ENCODE results near the gene ENOX1. TPM values are rescaled to one million over a fixed set of nuclear protein-coding genes. Genes with fewer than 3 reads are reported as not detected.

Gene ENOX1
- total RNA-seq, 1 donor from 2014 or later = 2.0 TPM

- Mint-ChIP-seq H3K4me3 (ENCODE audit: unreplicated experiment) (no peak overlapping the region), H3K9me3 (ENCODE audit: low read depth) (no peaks in the 10 kb centered on the region), H3K27ac (ENCODE audit: unreplicated experiment) (no peak overlapping the region), H3K36me3 (ENCODE audit: low read depth) (no peaks in the 10 kb centered on the region), H3K4me1 (ENCODE audit: low read depth) (peaks cover 3% of the 10 kb centered on the region), H3K27me3 (ENCODE audit: low read depth) (no peaks in the 10 kb centered on the region)
- no peak for DNase-seq (ENCODE audit: low spot score)
- TF ChIP-seq CTCF (IDR thresholded peaks at IDR 0.05) = no peak
Observed at GRCh38 chr13:43408274-43408673, 378.5 kb downstream of the ENOX1 start.

GRCh38 chr13:43407023-43407581, 379.7 kb downstream of the ENOX1 start:
- no peak for TF ChIP-seq CTCF (IDR thresholded peaks at IDR 0.05)
- Mint-ChIP-seq H3K4me3 (ENCODE audit: unreplicated experiment) (no peak overlapping the region), H3K36me3 (ENCODE audit: low read depth) (no peaks in the 10 kb centered on the region), H3K27ac (ENCODE audit: unreplicated experiment) (no peak overlapping the region), H3K9me3 (ENCODE audit: low read depth) (no peaks in the 10 kb centered on the region), H3K4me1 (ENCODE audit: low read depth) (peaks cover 3% of the 10 kb centered on the region), H3K27me3 (ENCODE audit: low read depth) (no peaks in the 10 kb centered on the region)
- no peak for DNase-seq (ENCODE audit: low spot score)

GRCh38 chr13:43405457-43405856, 381.3 kb downstream of the ENOX1 start:
- no peak for TF ChIP-seq CTCF (IDR thresholded peaks at IDR 0.05)
- Mint-ChIP-seq H3K27me3 (ENCODE audit: low read depth) (no peaks in the 10 kb centered on the region), H3K9me3 (ENCODE audit: low read depth) (no peaks in the 10 kb centered on the region), H3K4me1 (ENCODE audit: low read depth) (peaks cover 3% of the 10 kb centered on the region), H3K27ac (ENCODE audit: unreplicated experiment) (no peak overlapping the region), H3K36me3 (ENCODE audit: low read depth) (no peaks in the 10 kb centered on the region), H3K4me3 (ENCODE audit: unreplicated experiment) (no peak overlapping the region)
- no peak for DNase-seq (ENCODE audit: low spot score)

- no peaks in the 10 kb centered on the region for H3K27me3 Mint-ChIP-seq (ENCODE audit: low read depth)
- no peak overlapping the region for H3K4me3 Mint-ChIP-seq (ENCODE audit: unreplicated experiment)
- TF ChIP-seq CTCF (IDR thresholded peaks at IDR 0.05) = no peak
- peaks cover 5% of the 10 kb centered on the region for H3K4me1 Mint-ChIP-seq (ENCODE audit: low read depth)
- H3K27ac Mint-ChIP-seq (ENCODE audit: unreplicated experiment) = no peak overlapping the region
- H3K9me3 Mint-ChIP-seq (ENCODE audit: low read depth) = no peaks in the 10 kb centered on the region
- no peak for DNase-seq (ENCODE audit: low spot score)
- no peaks in the 10 kb centered on the region for H3K36me3 Mint-ChIP-seq (ENCODE audit: low read depth)
Observed at GRCh38 chr13:43402380-43402779, 384.4 kb downstream of the ENOX1 start.

GRCh38 chr13:43401361-43401760, 385.4 kb downstream of the ENOX1 start:
- Mint-ChIP-seq H3K36me3 (ENCODE audit: low read depth) (no peaks in the 10 kb centered on the region), H3K4me1 (ENCODE audit: low read depth) (peaks cover 13% of the 10 kb centered on the region), H3K9me3 (ENCODE audit: low read depth) (no peaks in the 10 kb centered on the region), H3K27me3 (ENCODE audit: low read depth) (no peaks in the 10 kb centered on the region), H3K4me3 (ENCODE audit: unreplicated experiment) (no peak overlapping the region), H3K27ac (ENCODE audit: unreplicated experiment) (no peak overlapping the region)
- no peak for DNase-seq (ENCODE audit: low spot score)
- no peak for TF ChIP-seq CTCF (IDR thresholded peaks at IDR 0.05)
